Measurements from ENCODE around the gene IPO5.

The IPO5 gene

DNA sequence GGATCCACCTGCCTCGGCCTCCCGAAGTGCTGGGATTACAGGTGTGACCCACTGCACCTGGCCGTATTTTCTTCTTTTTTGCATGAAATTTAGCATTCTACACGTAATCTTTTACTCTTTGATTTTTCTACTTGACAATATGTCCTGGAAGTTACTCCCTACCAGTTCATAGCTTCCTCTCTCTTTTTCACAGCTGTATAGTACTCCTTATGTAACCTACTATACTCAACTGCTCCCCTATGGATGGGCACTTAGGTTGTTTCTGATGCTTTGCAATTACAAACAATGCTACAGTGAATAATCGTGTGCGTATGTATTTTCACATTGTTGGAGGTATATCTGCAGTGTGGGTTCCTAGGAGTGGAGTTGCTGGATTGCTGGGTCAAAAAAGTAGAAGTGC lies 98.9 kb downstream of the IPO5 start:
- H3K4me3 ChIP-seq (replicated peaks; ENCODE audit: low read depth, low read length), result no peak overlapping the region
- no peak for DNase-seq (ENCODE audit: low read depth)
- TF ChIP-seq, protein P1, sequence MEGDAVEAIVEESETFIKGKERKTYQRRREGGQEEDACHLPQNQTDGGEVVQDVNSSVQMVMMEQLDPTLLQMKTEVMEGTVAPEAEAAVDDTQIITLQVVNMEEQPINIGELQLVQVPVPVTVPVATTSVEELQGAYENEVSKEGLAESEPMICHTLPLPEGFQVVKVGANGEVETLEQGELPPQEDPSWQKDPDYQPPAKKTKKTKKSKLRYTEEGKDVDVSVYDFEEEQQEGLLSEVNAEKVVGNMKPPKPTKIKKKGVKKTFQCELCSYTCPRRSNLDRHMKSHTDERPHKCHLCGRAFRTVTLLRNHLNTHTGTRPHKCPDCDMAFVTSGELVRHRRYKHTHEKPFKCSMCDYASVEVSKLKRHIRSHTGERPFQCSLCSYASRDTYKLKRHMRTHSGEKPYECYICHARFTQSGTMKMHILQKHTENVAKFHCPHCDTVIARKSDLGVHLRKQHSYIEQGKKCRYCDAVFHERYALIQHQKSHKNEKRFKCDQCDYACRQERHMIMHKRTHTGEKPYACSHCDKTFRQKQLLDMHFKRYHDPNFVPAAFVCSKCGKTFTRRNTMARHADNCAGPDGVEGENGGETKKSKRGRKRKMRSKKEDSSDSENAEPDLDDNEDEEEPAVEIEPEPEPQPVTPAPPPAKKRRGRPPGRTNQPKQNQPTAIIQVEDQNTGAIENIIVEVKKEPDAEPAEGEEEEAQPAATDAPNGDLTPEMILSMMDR (IDR thresholded peaks at IDR 0.05; ENCODE audit: low read length, missing control alignments), result no peak

DNA sequence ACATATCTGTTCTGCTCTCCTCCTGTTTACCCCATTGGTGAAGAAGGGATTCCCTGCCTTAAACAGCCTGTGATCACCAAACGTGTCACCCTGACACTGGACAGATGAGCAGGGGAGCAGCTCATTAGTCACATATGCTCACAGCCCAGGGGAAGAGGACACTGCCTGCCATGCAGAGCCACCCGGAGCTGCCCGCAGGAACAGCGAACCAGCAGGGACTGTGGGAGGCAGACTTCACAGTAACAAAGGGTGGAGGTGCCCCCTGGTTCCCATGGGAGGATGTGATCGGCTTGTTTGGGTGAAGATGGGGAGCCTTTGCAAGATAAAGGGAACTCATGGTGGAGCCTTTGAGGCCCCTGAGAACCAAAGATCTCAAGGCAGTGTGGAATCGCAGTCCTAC lies 100.8 kb downstream of the IPO5 start:
- no peak overlapping the region for H3K4me3 ChIP-seq (replicated peaks; ENCODE audit: low read depth, low read length)
- DNase-seq (ENCODE audit: low read depth), result no peak
- TF ChIP-seq, protein P1 (IDR thresholded peaks at IDR 0.05; ENCODE audit: low read length, missing control alignments), result no peak

DNA sequence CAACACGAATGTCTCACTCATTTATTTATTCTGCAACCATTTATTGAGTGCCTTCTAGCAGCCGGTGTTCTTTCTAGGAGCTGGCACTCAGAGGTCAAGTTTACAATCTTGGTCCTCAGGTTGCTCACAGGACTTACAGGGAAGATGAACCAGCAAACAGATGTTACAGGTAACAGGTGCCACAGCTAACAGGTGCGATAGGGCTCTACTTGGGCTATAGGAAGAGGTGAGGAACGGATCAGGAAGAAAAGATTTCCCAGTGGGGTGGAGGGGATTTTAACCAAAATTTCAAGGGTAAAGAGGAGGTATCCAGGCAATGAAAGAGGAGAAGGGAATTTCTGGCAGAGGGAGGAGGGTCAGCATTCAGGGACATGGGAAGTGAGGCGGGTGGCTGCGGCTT lies 102.1 kb downstream of the IPO5 start:
- DNase-seq (ENCODE audit: low read depth), result no peak
- no peak overlapping the region for H3K4me3 ChIP-seq (replicated peaks; ENCODE audit: low read depth, low read length)
- TF ChIP-seq, protein P1 (IDR thresholded peaks at IDR 0.05; ENCODE audit: low read length, missing control alignments), result no peak

DNA sequence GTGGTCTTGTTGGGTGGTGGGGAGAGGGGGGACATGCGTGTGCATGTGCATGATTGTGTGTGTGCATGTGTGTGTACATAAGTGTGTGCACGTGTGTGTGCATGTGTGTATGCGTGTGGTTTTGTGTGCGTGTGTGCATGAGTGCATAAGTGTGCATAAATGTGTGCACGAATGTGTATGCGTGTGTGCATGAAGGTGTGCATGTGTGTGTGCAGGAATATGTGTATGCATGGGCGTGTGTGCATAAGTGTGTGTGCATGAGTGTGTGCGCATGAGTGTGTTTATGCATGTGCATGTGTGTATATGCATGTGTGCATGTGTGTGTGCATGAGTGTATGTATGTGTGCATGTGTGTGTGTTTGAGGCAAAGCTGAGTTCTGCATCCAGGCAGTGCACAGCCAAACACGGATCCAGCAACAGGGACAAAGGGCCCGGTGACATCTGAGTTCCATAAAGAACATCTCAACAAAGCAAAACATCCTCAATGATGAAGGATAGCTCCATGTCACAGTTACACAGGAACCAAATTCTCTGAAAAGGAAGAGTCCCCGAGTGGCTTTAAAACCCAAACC lies 103.5 kb downstream of the IPO5 start:
- H3K4me3 ChIP-seq (replicated peaks; ENCODE audit: low read depth, low read length), result no peak overlapping the region
- no peak for DNase-seq (ENCODE audit: low read depth)
- TF ChIP-seq, protein P1 (IDR thresholded peaks at IDR 0.05; ENCODE audit: low read length, missing control alignments), result no peak

DNA sequence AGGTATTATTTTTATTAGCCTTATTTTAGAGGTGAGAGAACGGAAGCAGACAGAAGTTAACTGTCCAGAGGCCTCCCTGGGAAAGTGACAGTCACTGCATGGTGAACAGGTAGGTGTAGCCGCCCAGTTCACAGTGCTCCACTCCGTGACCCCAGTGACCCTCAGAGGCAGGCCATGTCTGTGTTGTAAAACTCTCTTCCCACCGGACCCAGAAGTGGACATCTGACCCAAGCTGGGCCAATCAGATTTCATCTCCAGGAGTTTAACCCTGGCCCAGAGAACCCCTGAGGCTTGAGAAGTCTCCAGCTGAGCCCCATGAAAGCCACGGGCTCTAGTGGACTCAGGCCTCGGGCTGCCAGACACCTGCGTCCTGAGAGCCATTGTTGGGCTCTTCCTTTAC lies 105.8 kb downstream of the IPO5 start:
- no peak for DNase-seq (ENCODE audit: low read depth)
- TF ChIP-seq, protein P1 (IDR thresholded peaks at IDR 0.05; ENCODE audit: low read length, missing control alignments), result no peak
- H3K4me3 ChIP-seq (replicated peaks; ENCODE audit: low read depth, low read length), result no peak overlapping the region

DNA sequence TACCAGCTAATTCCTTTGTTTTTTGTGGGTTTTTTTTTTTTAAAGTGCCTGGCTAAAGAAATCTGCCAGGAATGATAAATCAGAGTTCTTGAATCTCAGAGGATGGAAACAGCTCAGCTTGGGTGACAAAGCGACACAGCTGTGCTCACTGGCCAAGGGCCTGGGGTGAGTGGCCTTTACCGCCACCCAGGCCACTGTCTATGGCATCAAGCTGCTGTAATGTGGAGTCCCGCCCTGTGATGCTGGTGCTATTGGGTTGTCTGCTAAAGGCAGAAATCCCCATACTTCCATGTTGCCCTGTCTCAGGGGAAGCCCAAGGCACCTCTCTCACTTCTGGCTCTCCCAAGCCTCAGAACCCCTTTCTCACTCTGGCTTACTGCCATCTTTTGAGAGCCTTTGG lies 106.8 kb downstream of the IPO5 start:
- TF ChIP-seq, protein P1 (IDR thresholded peaks at IDR 0.05; ENCODE audit: low read length, missing control alignments), result no peak
- H3K4me3 ChIP-seq (replicated peaks; ENCODE audit: low read depth, low read length), result no peak overlapping the region
- DNase-seq (ENCODE audit: low read depth), result no peak

DNA sequence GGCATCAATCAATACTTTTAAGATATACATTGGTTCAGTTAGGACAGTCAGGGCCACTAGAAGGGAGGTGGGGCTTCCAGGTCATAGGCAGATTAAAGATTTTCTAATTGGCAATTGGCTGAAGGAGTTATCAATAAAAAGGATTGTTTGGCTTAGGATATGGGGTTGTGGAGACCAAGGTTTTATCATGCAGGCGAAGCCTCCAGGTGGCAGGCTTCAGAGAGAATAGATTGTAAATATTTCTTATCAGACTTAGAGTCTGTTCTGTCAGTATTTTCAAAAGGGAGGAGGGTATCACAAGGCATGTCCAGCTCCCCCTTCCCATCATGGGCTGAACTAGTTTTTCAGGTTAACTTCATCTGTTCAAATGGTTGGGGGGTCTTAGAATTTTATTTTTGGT lies 112.0 kb downstream of the IPO5 start:
- no peak for DNase-seq (ENCODE audit: low read depth)
- TF ChIP-seq, protein P1 (IDR thresholded peaks at IDR 0.05; ENCODE audit: low read length, missing control alignments), result no peak
- H3K4me3 ChIP-seq (replicated peaks; ENCODE audit: low read depth, low read length), result no peak overlapping the region
